SK-N-SH (cell line): ENCODE measurements around the gene EPHB2. TPM values are rescaled to one million over a fixed set of nuclear protein-coding genes. Genes with fewer than 3 reads are reported as not detected.

Experiments
- CTCF ChIA-PET: fragments of 300-600, 350-600 bp; formaldehyde crosslinking; extraction: SDS; loops from one replicate; lab custom pipeline; 2021; lab: Yijun Ruan, JAX
- POLR2A ChIA-PET: fragments of 350-600 bp; sonication (Branson Sonifier 250); formaldehyde crosslinking; extraction: SDS; loops from one replicate; lab custom pipeline; 2020; ENCODE audit warnings: antibody characterized with exemption, inconsistent platforms; lab: Yijun Ruan, JAX
- DNase-seq: peaks from one replicate; pipeline ENCODE4 v3.0.0; 2012
- H2AFZ ChIP-seq: fragments of 200-600 bp; sonication (generic); 2 replicates; pipeline ENCODE4 v1.8.1; 2016; ENCODE audit warnings: antibody characterized with exemption, mild to moderate bottlenecking, low read depth
- H3F3A ChIP-seq: fragments of 200-600 bp; sonication (generic); replicated peaks from 2 replicates; pipeline ENCODE3; 2016; ENCODE audit warnings: antibody characterized with exemption, mild to moderate bottlenecking; ENCODE audit not compliant: insufficient read depth
- H3K27ac ChIP-seq, 2 experiments: fragments of 200-500 bp in 1 of 2; fragments of 200-600 bp in 1 of 2; sonication (Bioruptor generic) in 1 of 2; sonication (generic), shearing (Covaris generic) in 1 of 2; 2 replicates each; pipeline versions ENCODE4 v1.5.1 to v1.6.1; 2014 to 2016; ENCODE audit warnings: low read depth in 2 of 2, inconsistent platforms in 1 of 2, low read length in 1 of 2, mild to moderate bottlenecking in 1 of 2, mixed read lengths in 1 of 2
- H3K27me3 ChIP-seq: fragments of 200-600 bp; sonication (generic), shearing (Covaris generic); 2 replicates; pipeline ENCODE4 v1.6.1; 2016; ENCODE audit warnings: mixed run types; ENCODE audit not compliant: insufficient read depth
- H3K36me3 ChIP-seq, 2 experiments: fragments of 200-500 bp in 1 of 2; fragments of 200-600 bp in 1 of 2; sonication (Bioruptor generic) in 1 of 2; sonication (generic) in 1 of 2; replicated peaks in 1 of 2; 2 replicates each; pipeline versions ENCODE3 to v1.5.1; 2014 to 2016; ENCODE audit warnings: low read length in 1 of 2, mild to moderate bottlenecking in 1 of 2; ENCODE audit not compliant: insufficient read depth in 2 of 2, control insufficient read depth in 1 of 2
- H3K4me1 ChIP-seq, 2 experiments: fragments of 200-500 bp in 1 of 2; fragments of 200-600 bp in 1 of 2; sonication (Bioruptor generic) in 1 of 2; sonication (generic), shearing (Covaris generic) in 1 of 2; 2 replicates each; pipeline versions ENCODE4 v1.5.1 to v1.6.1; 2014 to 2016; ENCODE audit warnings: low read depth in 1 of 2, low read length in 1 of 2, mixed run types in 1 of 2; ENCODE audit not compliant: insufficient read depth in 2 of 2, control insufficient read depth in 1 of 2
- H3K4me2 ChIP-seq: fragments of 200-600 bp; sonication (generic), shearing (Covaris generic); 2 replicates; pipeline ENCODE4 v1.6.1; 2017; ENCODE audit warnings: mixed run types
- H3K4me3 ChIP-seq, 2 experiments: fragments of 200-500 bp in 1 of 2; fragments of 200-600 bp in 1 of 2; sonication (Bioruptor generic) in 1 of 2; sonication (generic), shearing (Covaris generic) in 1 of 2; 2 replicates each; pipeline versions ENCODE4 v1.5.1 to v1.8.1; 2014 to 2016; ENCODE audit warnings: low read depth in 2 of 2, inconsistent platforms in 1 of 2, low read length in 1 of 2, mild to moderate bottlenecking in 1 of 2, mixed read lengths in 1 of 2, moderate library complexity in 1 of 2
- H3K79me2 ChIP-seq: fragments of 200-600 bp; sonication (generic); 2 replicates; pipeline ENCODE4 v1.8.1; 2017; ENCODE audit warnings: mild to moderate bottlenecking; ENCODE audit not compliant: insufficient read depth
- H3K9ac ChIP-seq: fragments of 200-600 bp; sonication (generic); 2 replicates; pipeline ENCODE4 v1.6.1; 2017; ENCODE audit warnings: mixed run types
- H3K9me2 ChIP-seq: fragments of 200-600 bp; sonication (generic); 2 replicates; pipeline ENCODE4 v1.6.1; 2017; ENCODE audit warnings: mixed run types
- H3K9me3 ChIP-seq: fragments of 200-600 bp; sonication (generic); 2 replicates; pipeline ENCODE4 v1.6.1; 2017; ENCODE audit warnings: mixed run types, mild to moderate bottlenecking, moderate library complexity
- H4K20me1 ChIP-seq: fragments of 200-600 bp; sonication (generic); 2 replicates; pipeline ENCODE4 v1.6.1; 2017; ENCODE audit warnings: mild to moderate bottlenecking, mixed run types; ENCODE audit not compliant: insufficient read depth
- ELF1 ChIP-seq: IDR thresholded peaks from 2 replicates; pipeline ENCODE4 v1.4.0; 2012
- JUND ChIP-seq: IDR thresholded peaks from 2 replicates; pipeline ENCODE4 v1.4.0; 2012
- MXI1 ChIP-seq: IDR thresholded peaks from 2 replicates; pipeline ENCODE4 v1.6.1; 2012; ENCODE audit warnings: mild to moderate bottlenecking, low read depth, low read length, improper control_type of control experiment
- NRF1 ChIP-seq: IDR thresholded peaks from 2 replicates; pipeline ENCODE4 v1.6.1; 2012; ENCODE audit warnings: low read depth, mild to moderate bottlenecking, low read length
- POLR2AphosphoS5 ChIP-seq: IDR thresholded peaks from 2 replicates; pipeline ENCODE4 v1.6.1; 2012; ENCODE audit warnings: low read depth, low read length
- TAF1 ChIP-seq: IDR thresholded peaks from 2 replicates; pipeline ENCODE4 v1.6.1; 2012; ENCODE audit warnings: low read depth, mild to moderate bottlenecking, low read length, moderate library complexity, borderline replicate concordance
- WGBS: methylation state at CpG from one replicate; pipeline ENCODE4 v1.1.6; 2017; ENCODE audit warnings: low lambda C conversion rate; 5-methylcytosine and 5-hydroxymethylcytosine counted together
- polyA plus RNA-seq, 3 experiments: library from polyadenylated mRNA; depleted of rRNA; stranded (reverse); fragments of >200 nt; gene quantifications; 2 replicates each; pipeline ENCODE4 v1.2.3, GENCODE V29; 2012
- TF ChIP-seq, protein P1 (sequence below): IDR thresholded peaks from 2 replicates; pipeline ENCODE4 v1.4.0; 2012; ENCODE audit warnings: low read depth
- TF ChIP-seq, protein P2 (sequence below): IDR thresholded peaks from 2 replicates; pipeline ENCODE4; 2012

EPHB2 gene
- polyA plus RNA-seq (2012; rRNA removed), result 18.6 and 25.2 TPM in 2 replicates
- polyA plus RNA-seq (2012; cell fraction: cytosol; rRNA removed), result 9.1 and 15.3 TPM in 2 replicates
- 11.5 and 14.4 TPM in 2 replicates for polyA plus RNA-seq (2012; cell fraction: nucleus; rRNA removed)

DNA sequence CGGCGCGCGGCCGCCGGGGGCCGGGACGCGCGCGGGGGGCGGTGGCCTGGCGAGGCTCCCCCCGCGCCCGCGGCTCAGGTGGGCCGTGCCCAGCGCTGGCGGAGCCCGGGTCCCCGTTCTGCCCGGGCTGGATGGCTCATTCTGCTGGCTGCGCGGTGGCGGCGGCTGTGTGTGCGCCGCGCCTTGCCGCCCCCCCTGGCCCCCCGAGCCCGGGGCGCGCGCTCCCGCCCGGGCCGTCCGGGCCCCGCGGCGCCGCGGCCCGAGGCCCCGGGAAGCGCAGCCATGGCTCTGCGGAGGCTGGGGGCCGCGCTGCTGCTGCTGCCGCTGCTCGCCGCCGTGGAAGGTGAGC is at the start of gene EPHB2:
EPHB2 (plus strand) TSS at position 139 of the 349 bp plus-strand sequence; CDS start at position 283, 144 bp downstream.
- CTCF ChIA-PET, result no interaction called here
- H3K4me3 ChIP-seq, result peak within 1 kb of the TSS; percentile 69 to 73
- H3K27me3 ChIP-seq, result no peaks in the 10 kb centered on the region
- POLR2A ChIA-PET, result no interaction called here
- H3K27ac ChIP-seq, result peak within 1 kb of the TSS in 1 of 2 experiments; percentile 91; a peak in 2 of 4 replicates
- H4K20me1 ChIP-seq, result peaks cover 36% of the 10 kb centered on the region
- no peaks in the 10 kb centered on the region for H3K9me2 ChIP-seq
- 0% methylated on average over 3 of the region's 55 CpGs for WGBS
- H3K4me2 ChIP-seq, result peak within 1 kb of the TSS; percentile 94
- no peaks in the 10 kb centered on the region for H3K36me3 ChIP-seq
- H2AFZ ChIP-seq, result peak within 1 kb of the TSS; percentile 84
- H3K79me2 ChIP-seq, result peaks cover 43% of the 10 kb centered on the region
- H3K9me3 ChIP-seq, result no peaks in the 10 kb centered on the region
- peak within 1 kb of the TSS; percentile 67; the same call in 1 of the 2 replicates for H3K9ac ChIP-seq
- DNase-seq, result peak; percentile 96
- peaks cover 0 to 30% of the 10 kb centered on the region in 2 experiments; a peak in 1 of 4 replicates for H3K4me1 ChIP-seq
- peaks cover under 1% of the 10 kb centered on the region for H3F3A ChIP-seq
- TF ChIP-seq TAF1 (peak; percentile 87; the same call in 1 of the 2 replicates), POLR2AphosphoS5 (peak; percentile 57; the same call in 1 of the 2 replicates)
- TF ChIP-seq, protein P1, sequence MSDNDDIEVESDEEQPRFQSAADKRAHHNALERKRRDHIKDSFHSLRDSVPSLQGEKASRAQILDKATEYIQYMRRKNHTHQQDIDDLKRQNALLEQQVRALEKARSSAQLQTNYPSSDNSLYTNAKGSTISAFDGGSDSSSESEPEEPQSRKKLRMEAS, result no peak

DNA sequence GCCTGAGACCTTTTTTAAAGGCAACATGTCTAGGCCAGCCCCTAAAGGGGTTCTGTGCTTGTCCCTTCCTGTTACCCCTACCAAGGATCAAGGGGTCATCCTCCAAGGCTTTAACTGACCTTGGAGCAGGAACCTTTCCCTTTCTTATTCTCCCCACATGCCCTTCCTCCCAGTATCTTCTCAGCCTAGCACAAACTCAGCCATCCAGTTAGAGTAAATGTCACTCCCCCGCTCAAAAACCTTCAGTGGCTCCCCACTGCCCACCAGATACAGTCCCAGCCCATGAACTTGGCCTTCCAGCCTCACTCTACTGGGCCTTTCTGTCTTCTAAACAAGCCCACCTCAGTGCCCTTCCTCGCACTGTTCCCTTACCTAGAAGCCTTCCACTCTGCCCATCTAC is 48.8 kb upstream of the EPHB2 start:
- Histone ChIP-seq H3K4me1 (no peaks in the 10 kb centered on the region), H3F3A (no peaks in the 10 kb centered on the region), H2AFZ (no peak overlapping the region), H3K27me3 (peaks cover 18% of the 10 kb centered on the region; the same call in 1 of the 2 replicates), H3K27ac (no peak overlapping the region), H3K9me3 (no peaks in the 10 kb centered on the region), H3K9ac (no peak overlapping the region), H3K36me3 (no peaks in the 10 kb centered on the region), H3K4me3 (no peak overlapping the region), H3K4me2 (no peak overlapping the region), H4K20me1 (no peaks in the 10 kb centered on the region), H3K9me2 (no peaks in the 10 kb centered on the region), H3K79me2 (no peaks in the 10 kb centered on the region)
- 57% methylated on average over 2 of the region's 2 CpGs for WGBS
- CTCF ChIA-PET, result interaction anchor here (1.2 to 3.3 kb wide), 4 partner anchors 12 to 271 kb away, joined by 3 to 18 read pairs (median 10); partner anchors contain the start of gene C1QC
- TF ChIP-seq ELF1, result no peak
- no peak for TF ChIP-seq NRF1
- TF ChIP-seq, protein P1, result no peak
- TF ChIP-seq JUND, result no peak
- DNase-seq, result no peak
- POLR2A ChIA-PET, result no interaction called here

DNA sequence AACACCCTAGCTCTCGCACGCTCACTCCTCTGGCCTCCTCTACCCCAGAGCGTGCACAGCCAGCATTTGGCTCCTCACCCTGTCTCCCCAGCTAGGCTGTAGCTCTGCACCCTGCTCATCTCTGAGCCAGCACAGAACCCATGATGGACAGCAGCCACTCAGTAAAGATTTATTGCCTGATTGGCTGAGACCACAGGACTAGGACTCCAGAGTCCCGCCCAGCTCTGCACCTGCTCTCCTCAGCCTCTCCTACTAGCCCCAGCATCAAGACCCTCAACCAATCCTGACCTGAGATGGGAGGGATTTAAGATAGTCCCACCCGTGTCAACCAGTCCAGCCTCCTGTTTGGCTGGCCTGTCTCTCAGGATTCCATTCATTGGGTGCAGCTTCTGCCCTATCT is 48.3 kb upstream of the EPHB2 start:
- Histone ChIP-seq H3K4me2 (no peak overlapping the region), H3K9me3 (no peaks in the 10 kb centered on the region), H3K79me2 (no peaks in the 10 kb centered on the region), H3K36me3 (no peaks in the 10 kb centered on the region), H2AFZ (no peak overlapping the region), H3K27me3 (peaks cover 15% of the 10 kb centered on the region; the same call in 1 of the 2 replicates), H4K20me1 (no peaks in the 10 kb centered on the region), H3K9ac (no peak overlapping the region), H3K27ac (no peak overlapping the region), H3K4me1 (no peaks in the 10 kb centered on the region), H3F3A (no peaks in the 10 kb centered on the region), H3K4me3 (no peak overlapping the region), H3K9me2 (no peaks in the 10 kb centered on the region)
- ChIA-PET POLR2A (no interaction called here), CTCF (interaction anchor here (1.2 to 3.3 kb wide), 4 partner anchors 11 to 271 kb away, joined by 3 to 18 read pairs (median 10); partner anchors contain the start of gene C1QC)
- WGBS, result 83% methylated on average over 4 of the region's 5 CpGs
- TF ChIP-seq, protein P2, sequence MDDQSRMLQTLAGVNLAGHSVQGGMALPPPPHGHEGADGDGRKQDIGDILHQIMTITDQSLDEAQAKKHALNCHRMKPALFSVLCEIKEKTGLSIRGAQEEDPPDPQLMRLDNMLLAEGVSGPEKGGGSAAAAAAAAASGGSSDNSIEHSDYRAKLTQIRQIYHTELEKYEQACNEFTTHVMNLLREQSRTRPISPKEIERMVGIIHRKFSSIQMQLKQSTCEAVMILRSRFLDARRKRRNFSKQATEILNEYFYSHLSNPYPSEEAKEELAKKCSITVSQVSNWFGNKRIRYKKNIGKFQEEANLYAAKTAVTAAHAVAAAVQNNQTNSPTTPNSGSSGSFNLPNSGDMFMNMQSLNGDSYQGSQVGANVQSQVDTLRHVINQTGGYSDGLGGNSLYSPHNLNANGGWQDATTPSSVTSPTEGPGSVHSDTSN, result peak; percentile 79
- TF ChIP-seq MXI1, result no peak
- DNase-seq, result peak; percentile 67
